Activated effector memory CD4-positive, alpha-beta T cell treated with Interleukin-2 at 50 U/mL for 16 hours (primary cell): ENCODE measurements around the gene MAFG.

ENCODE experiments used
- DNase-seq: peaks from one replicate; pipeline ENCODE4 v3.0.0-alpha.2; 2020

The MAFG gene

GRCh38 chr17:81889602-81890001 is 37.9 kb downstream of the MAFG start:
- DNase-seq = no peak

- no peak for DNase-seq
Observed at GRCh38 chr17:81888988-81889595, 38.4 kb downstream of the MAFG start.

- no peak for DNase-seq
Observed at GRCh38 chr17:81888105-81888987, 39.2 kb downstream of the MAFG start.

- no peak for DNase-seq
Observed at GRCh38 chr17:81885869-81886548, 41.5 kb downstream of the MAFG start.

- DNase-seq = no peak
Observed at GRCh38 chr17:81885454-81885853, 42.1 kb downstream of the MAFG start.

- no peak for DNase-seq
Observed at GRCh38 chr17:81884968-81885367, 42.6 kb downstream of the MAFG start.

- DNase-seq = no peak
Observed at GRCh38 chr17:81884520-81884919, 43.0 kb downstream of the MAFG start.

- no peak for DNase-seq
Observed at GRCh38 chr17:81879121-81879520, 48.4 kb downstream of the MAFG start.

- no peak for DNase-seq
Observed at GRCh38 chr17:81878294-81878693, 49.2 kb downstream of the MAFG start.

- DNase-seq = no peak
Observed at GRCh38 chr17:81877569-81877968, 50.0 kb downstream of the MAFG start.

GRCh38 chr17:81871387-81872230 is 55.9 kb downstream of the MAFG start:
- DNase-seq = peak; percentile 91

GRCh38 chr17:81870981-81871386 is 56.6 kb downstream of the MAFG start, which contains the start of gene ARHGDIA:
ARHGDIA (minus strand) TSS chr17:81871337; CDS start chr17:81869930, 1,407 bp downstream.
- no peak for DNase-seq

GRCh38 chr17:81870131-81870980 is 57.2 kb downstream of the MAFG start:
- DNase-seq = no peak

GRCh38 chr17:81869221-81870130 is 58.1 kb downstream of the MAFG start:
- DNase-seq = no peak

- DNase-seq = no peak
Observed at GRCh38 chr17:81868674-81869220, 58.8 kb downstream of the MAFG start.
